ENCODE measurements around the gene ADM2. TPM values are rescaled to one million over a fixed set of nuclear protein-coding genes. Genes with fewer than 3 reads are reported as not detected.

Gene ADM2
- total RNA-seq, 1 donor from 2014 or later, result 2.2 TPM

GRCh38 chr22:50452649-50453048, 28.7 kb upstream of the ADM2 start:
- no peak for DNase-seq (ENCODE audit: low spot score)
- H3K27ac Mint-ChIP-seq, result peak overlapping the region; percentile 70
- intact Hi-C loops (cut with micrococcal nuclease), result no loop called here
- H3K36me3 Mint-ChIP-seq (ENCODE audit: low read depth), result peaks cover 68% of the 10 kb centered on the region
- H3K27me3 Mint-ChIP-seq (ENCODE audit: low read depth), result no peaks in the 10 kb centered on the region
- no peaks in the 10 kb centered on the region for H3K9me3 Mint-ChIP-seq
- peaks cover 10% of the 10 kb centered on the region for H3K4me1 Mint-ChIP-seq (ENCODE audit: low read depth)
- no peak overlapping the region for H3K4me3 Mint-ChIP-seq (ENCODE audit: low read depth)

GRCh38 chr22:50454556-50455075, 26.7 kb upstream of the ADM2 start:
- Mint-ChIP-seq H3K27me3 (ENCODE audit: low read depth) (no peaks in the 10 kb centered on the region), H3K9me3 (no peaks in the 10 kb centered on the region), H3K27ac (no peak overlapping the region), H3K4me1 (ENCODE audit: low read depth) (peaks cover 10% of the 10 kb centered on the region), H3K4me3 (ENCODE audit: low read depth) (no peak overlapping the region), H3K36me3 (ENCODE audit: low read depth) (peaks cover 58% of the 10 kb centered on the region)
- no peak for DNase-seq (ENCODE audit: low spot score)
- intact Hi-C loops (cut with micrococcal nuclease), result no loop called here

- DNase-seq (ENCODE audit: low spot score), result no peak
- no peaks in the 10 kb centered on the region for H3K27me3 Mint-ChIP-seq (ENCODE audit: low read depth)
- H3K4me1 Mint-ChIP-seq (ENCODE audit: low read depth), result peaks cover 10% of the 10 kb centered on the region
- no peak overlapping the region for H3K4me3 Mint-ChIP-seq (ENCODE audit: low read depth)
- H3K36me3 Mint-ChIP-seq (ENCODE audit: low read depth), result peaks cover 56% of the 10 kb centered on the region
- intact Hi-C loops (cut with micrococcal nuclease), result no loop called here
- no peaks in the 10 kb centered on the region for H3K9me3 Mint-ChIP-seq
- no peak overlapping the region for H3K27ac Mint-ChIP-seq
Observed at GRCh38 chr22:50455201-50455600, 26.1 kb upstream of the ADM2 start.

GRCh38 chr22:50456026-50456425, 25.3 kb upstream of the ADM2 start:
- Mint-ChIP-seq H3K4me1 (ENCODE audit: low read depth) (peaks cover 10% of the 10 kb centered on the region), H3K9me3 (no peaks in the 10 kb centered on the region), H3K36me3 (ENCODE audit: low read depth) (peaks cover 58% of the 10 kb centered on the region), H3K4me3 (ENCODE audit: low read depth) (no peak overlapping the region), H3K27me3 (ENCODE audit: low read depth) (no peaks in the 10 kb centered on the region), H3K27ac (no peak overlapping the region)
- no peak for DNase-seq (ENCODE audit: low spot score)
- intact Hi-C loops (cut with micrococcal nuclease), result no loop called here

- Mint-ChIP-seq H3K36me3 (ENCODE audit: low read depth) (peaks cover 53% of the 10 kb centered on the region), H3K4me3 (ENCODE audit: low read depth) (no peak overlapping the region), H3K27ac (no peak overlapping the region), H3K9me3 (no peaks in the 10 kb centered on the region), H3K27me3 (ENCODE audit: low read depth) (no peaks in the 10 kb centered on the region), H3K4me1 (ENCODE audit: low read depth) (peaks cover 10% of the 10 kb centered on the region)
- DNase-seq (ENCODE audit: low spot score), result no peak
- intact Hi-C loops (cut with micrococcal nuclease), result no loop called here
Observed at GRCh38 chr22:50456466-50457234, 24.7 kb upstream of the ADM2 start.

GRCh38 chr22:50459016-50459415, 22.3 kb upstream of the ADM2 start:
- H3K27ac Mint-ChIP-seq, result no peak overlapping the region
- H3K4me1 Mint-ChIP-seq (ENCODE audit: low read depth), result peaks cover under 1% of the 10 kb centered on the region
- H3K4me3 Mint-ChIP-seq (ENCODE audit: low read depth), result no peak overlapping the region
- H3K9me3 Mint-ChIP-seq, result no peaks in the 10 kb centered on the region
- H3K27me3 Mint-ChIP-seq (ENCODE audit: low read depth), result no peaks in the 10 kb centered on the region
- peaks cover 53% of the 10 kb centered on the region for H3K36me3 Mint-ChIP-seq (ENCODE audit: low read depth)
- intact Hi-C loops (cut with micrococcal nuclease), result no loop called here
- no peak for DNase-seq (ENCODE audit: low spot score)

GRCh38 chr22:50459496-50460140, 21.7 kb upstream of the ADM2 start:
- H3K4me1 Mint-ChIP-seq (ENCODE audit: low read depth), result no peaks in the 10 kb centered on the region
- no peaks in the 10 kb centered on the region for H3K9me3 Mint-ChIP-seq
- H3K36me3 Mint-ChIP-seq (ENCODE audit: low read depth), result peaks cover 54% of the 10 kb centered on the region
- intact Hi-C loops (cut with micrococcal nuclease), result loop anchor here (10.0 kb wide), 1 partner anchor 115 kb away; the partner anchor contains the start of gene PPP6R2
- H3K27ac Mint-ChIP-seq, result no peak overlapping the region
- H3K27me3 Mint-ChIP-seq (ENCODE audit: low read depth), result no peaks in the 10 kb centered on the region
- DNase-seq (ENCODE audit: low spot score), result no peak
- no peak overlapping the region for H3K4me3 Mint-ChIP-seq (ENCODE audit: low read depth)

GRCh38 chr22:50460938-50461337, 20.4 kb upstream of the ADM2 start:
- Mint-ChIP-seq H3K27ac (no peak overlapping the region), H3K27me3 (ENCODE audit: low read depth) (no peaks in the 10 kb centered on the region), H3K4me3 (ENCODE audit: low read depth) (no peak overlapping the region), H3K9me3 (no peaks in the 10 kb centered on the region), H3K4me1 (ENCODE audit: low read depth) (no peaks in the 10 kb centered on the region), H3K36me3 (ENCODE audit: low read depth) (peaks cover 55% of the 10 kb centered on the region)
- DNase-seq (ENCODE audit: low spot score), result no peak
- intact Hi-C loops (cut with micrococcal nuclease), result loop anchor here (10.0 kb wide), 1 partner anchor 116 kb away; the partner anchor contains the start of gene PPP6R2

- intact Hi-C loops (cut with micrococcal nuclease), result loop anchor here (10.0 kb wide), 1 partner anchor 117 kb away; the partner anchor contains the start of gene PPP6R2
- no peaks in the 10 kb centered on the region for H3K27me3 Mint-ChIP-seq (ENCODE audit: low read depth)
- no peak overlapping the region for H3K4me3 Mint-ChIP-seq (ENCODE audit: low read depth)
- H3K9me3 Mint-ChIP-seq, result no peaks in the 10 kb centered on the region
- H3K27ac Mint-ChIP-seq, result no peak overlapping the region
- DNase-seq (ENCODE audit: low spot score), result no peak
- peaks cover 59% of the 10 kb centered on the region for H3K36me3 Mint-ChIP-seq (ENCODE audit: low read depth)
- no peaks in the 10 kb centered on the region for H3K4me1 Mint-ChIP-seq (ENCODE audit: low read depth)
Observed at GRCh38 chr22:50461536-50461935, 19.8 kb upstream of the ADM2 start.

- H3K9me3 Mint-ChIP-seq, result no peaks in the 10 kb centered on the region
- H3K36me3 Mint-ChIP-seq (ENCODE audit: low read depth), result peaks cover 60% of the 10 kb centered on the region
Observed at GRCh38 chr22:50461979-50462540, 19.3 kb upstream of the ADM2 start.

GRCh38 chr22:50463188-50463900, 18.0 kb upstream of the ADM2 start:
- H3K27ac Mint-ChIP-seq, result no peak overlapping the region
- no peak for DNase-seq (ENCODE audit: low spot score)
- H3K9me3 Mint-ChIP-seq, result no peaks in the 10 kb centered on the region
- H3K4me3 Mint-ChIP-seq (ENCODE audit: low read depth), result no peak overlapping the region
- intact Hi-C loops (cut with micrococcal nuclease), result loop anchor here (10.0 kb wide), 1 partner anchor 119 kb away; the partner anchor contains the start of gene PPP6R2
- no peaks in the 10 kb centered on the region for H3K27me3 Mint-ChIP-seq (ENCODE audit: low read depth)
- H3K36me3 Mint-ChIP-seq (ENCODE audit: low read depth), result peaks cover 54% of the 10 kb centered on the region
- H3K4me1 Mint-ChIP-seq (ENCODE audit: low read depth), result peaks cover 4% of the 10 kb centered on the region

More at GRCh38 chr22:50461979-50462540, 19.3 kb upstream of the ADM2 start:
- H3K27me3 Mint-ChIP-seq (ENCODE audit: low read depth), result no peaks in the 10 kb centered on the region
- no peak for DNase-seq (ENCODE audit: low spot score)
- peaks cover 4% of the 10 kb centered on the region for H3K4me1 Mint-ChIP-seq (ENCODE audit: low read depth)
- intact Hi-C loops (cut with micrococcal nuclease), result loop anchor here (10.0 kb wide), 1 partner anchor 117 kb away; the partner anchor contains the start of gene PPP6R2
- no peak overlapping the region for H3K4me3 Mint-ChIP-seq (ENCODE audit: low read depth)
- no peak overlapping the region for H3K27ac Mint-ChIP-seq

GRCh38 chr22:50464451-50464850, 16.9 kb upstream of the ADM2 start:
- Mint-ChIP-seq H3K4me3 (ENCODE audit: low read depth) (no peak overlapping the region), H3K27ac (no peak overlapping the region), H3K9me3 (no peaks in the 10 kb centered on the region), H3K4me1 (ENCODE audit: low read depth) (peaks cover 10% of the 10 kb centered on the region), H3K36me3 (ENCODE audit: low read depth) (peaks cover 52% of the 10 kb centered on the region), H3K27me3 (ENCODE audit: low read depth) (no peaks in the 10 kb centered on the region)
- no peak for DNase-seq (ENCODE audit: low spot score)
- intact Hi-C loops (cut with micrococcal nuclease), result loop anchor here (10.0 kb wide), 1 partner anchor 120 kb away; the partner anchor contains the start of gene PPP6R2
